ENCODE measurements around the gene RHOJ. TPM values are rescaled to one million over a fixed set of nuclear protein-coding genes. Genes with fewer than 3 reads are reported as not detected.

The RHOJ gene
- total RNA-seq, 1 experiment from 2014 or later = 30.2 TPM

DNA sequence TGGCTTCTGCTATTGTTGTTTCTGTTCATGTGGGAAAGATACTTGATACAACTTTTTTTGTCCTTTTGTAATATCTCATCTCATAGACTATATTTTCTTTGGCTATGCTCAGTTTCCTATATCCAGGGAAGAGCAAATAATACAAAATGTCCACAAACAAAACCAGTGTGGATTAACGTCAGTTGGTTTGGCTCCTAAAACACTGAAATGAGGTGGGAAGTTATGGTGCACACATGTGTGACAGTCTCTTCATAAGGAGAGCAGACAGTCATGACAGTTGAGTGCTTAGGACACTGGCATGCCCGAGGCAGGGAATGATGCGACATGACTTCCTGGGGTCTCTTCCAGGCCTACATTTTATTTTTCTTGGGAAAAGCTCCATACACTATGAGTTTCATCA lies 27.5 kb downstream of the RHOJ start:
- no peaks in the 10 kb centered on the region for H3K9me3 ChIP-seq (ENCODE audit: low read depth, low read length, poor library complexity, severe bottlenecking)
- no peak for DNase-seq (ENCODE audit: low spot score)
- no peaks in the 10 kb centered on the region for H3K36me3 ChIP-seq (ENCODE audit: insufficient read depth, low read length, poor library complexity, severe bottlenecking)
- BruUV-seq (replicated peaks) = no TSS peak
- intact Hi-C loops (cut with micrococcal nuclease; ENCODE audit: unreplicated experiment) = no loop called here
- H3K4me1 ChIP-seq (ENCODE audit: insufficient read depth, low read length, poor library complexity, severe bottlenecking) = peaks cover 5% of the 10 kb centered on the region
- H3K27me3 ChIP-seq (replicated peaks; ENCODE audit: insufficient read depth, low read depth, low read length, poor library complexity) = no peaks in the 10 kb centered on the region
- H3K27ac ChIP-seq (ENCODE audit: low read depth, low read length, poor library complexity, severe bottlenecking) = no peak overlapping the region
- no peak for TF ChIP-seq EZH2 (IDR thresholded peaks at IDR 0.05; ENCODE audit: borderline replicate concordance, low read depth, low read length, poor library complexity, severe bottlenecking)
- TF ChIP-seq, protein P1, sequence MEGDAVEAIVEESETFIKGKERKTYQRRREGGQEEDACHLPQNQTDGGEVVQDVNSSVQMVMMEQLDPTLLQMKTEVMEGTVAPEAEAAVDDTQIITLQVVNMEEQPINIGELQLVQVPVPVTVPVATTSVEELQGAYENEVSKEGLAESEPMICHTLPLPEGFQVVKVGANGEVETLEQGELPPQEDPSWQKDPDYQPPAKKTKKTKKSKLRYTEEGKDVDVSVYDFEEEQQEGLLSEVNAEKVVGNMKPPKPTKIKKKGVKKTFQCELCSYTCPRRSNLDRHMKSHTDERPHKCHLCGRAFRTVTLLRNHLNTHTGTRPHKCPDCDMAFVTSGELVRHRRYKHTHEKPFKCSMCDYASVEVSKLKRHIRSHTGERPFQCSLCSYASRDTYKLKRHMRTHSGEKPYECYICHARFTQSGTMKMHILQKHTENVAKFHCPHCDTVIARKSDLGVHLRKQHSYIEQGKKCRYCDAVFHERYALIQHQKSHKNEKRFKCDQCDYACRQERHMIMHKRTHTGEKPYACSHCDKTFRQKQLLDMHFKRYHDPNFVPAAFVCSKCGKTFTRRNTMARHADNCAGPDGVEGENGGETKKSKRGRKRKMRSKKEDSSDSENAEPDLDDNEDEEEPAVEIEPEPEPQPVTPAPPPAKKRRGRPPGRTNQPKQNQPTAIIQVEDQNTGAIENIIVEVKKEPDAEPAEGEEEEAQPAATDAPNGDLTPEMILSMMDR (conservative IDR thresholded peaks at IDR 0.05; ENCODE audit: low read depth, low read length) = no peak
- no peak overlapping the region for H3K4me3 ChIP-seq (ENCODE audit: low read depth, low read length, poor library complexity, severe bottlenecking)
- ChIA-PET POLR2A (ENCODE audit: low non-redundant PET) (no interaction called here), CTCF (no interaction called here)

DNA sequence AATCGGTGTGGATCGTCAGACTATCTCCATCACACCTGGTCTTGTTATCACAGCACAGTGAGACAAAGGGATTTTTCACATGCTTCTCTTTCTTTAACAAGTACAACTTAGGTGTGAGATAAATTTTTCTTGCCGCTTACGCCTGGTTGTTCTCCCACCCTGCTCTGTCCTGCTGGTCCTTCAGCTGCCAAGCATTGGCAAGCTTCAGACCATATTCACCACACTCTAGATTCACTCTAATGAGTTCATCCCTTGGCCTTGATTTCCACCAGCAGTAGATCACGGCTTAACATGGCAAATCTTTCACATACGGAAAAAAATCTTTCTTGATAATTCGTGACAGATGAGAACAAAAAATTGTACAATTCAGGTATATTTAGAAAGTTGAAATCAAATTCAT lies 33.5 kb downstream of the RHOJ start:
- TF ChIP-seq, protein P1 (conservative IDR thresholded peaks at IDR 0.05; ENCODE audit: low read depth, low read length) = no peak
- no peak for TF ChIP-seq EZH2 (IDR thresholded peaks at IDR 0.05; ENCODE audit: borderline replicate concordance, low read depth, low read length, poor library complexity, severe bottlenecking)
- ChIA-PET CTCF (no interaction called here), POLR2A (ENCODE audit: low non-redundant PET) (no interaction called here)
- no peaks in the 10 kb centered on the region for H3K9me3 ChIP-seq (ENCODE audit: low read depth, low read length, poor library complexity, severe bottlenecking)
- no peak overlapping the region for H3K27ac ChIP-seq (ENCODE audit: low read depth, low read length, poor library complexity, severe bottlenecking)
- H3K36me3 ChIP-seq (ENCODE audit: insufficient read depth, low read length, poor library complexity, severe bottlenecking) = no peaks in the 10 kb centered on the region
- no TSS peak for BruUV-seq (replicated peaks)
- H3K4me3 ChIP-seq (ENCODE audit: low read depth, low read length, poor library complexity, severe bottlenecking) = no peak overlapping the region
- intact Hi-C loops (cut with micrococcal nuclease; ENCODE audit: unreplicated experiment) = no loop called here
- peaks cover 5% of the 10 kb centered on the region for H3K4me1 ChIP-seq (ENCODE audit: insufficient read depth, low read length, poor library complexity, severe bottlenecking)
- DNase-seq (ENCODE audit: low spot score) = no peak
- H3K27me3 ChIP-seq (replicated peaks; ENCODE audit: insufficient read depth, low read depth, low read length, poor library complexity) = no peaks in the 10 kb centered on the region

DNA sequence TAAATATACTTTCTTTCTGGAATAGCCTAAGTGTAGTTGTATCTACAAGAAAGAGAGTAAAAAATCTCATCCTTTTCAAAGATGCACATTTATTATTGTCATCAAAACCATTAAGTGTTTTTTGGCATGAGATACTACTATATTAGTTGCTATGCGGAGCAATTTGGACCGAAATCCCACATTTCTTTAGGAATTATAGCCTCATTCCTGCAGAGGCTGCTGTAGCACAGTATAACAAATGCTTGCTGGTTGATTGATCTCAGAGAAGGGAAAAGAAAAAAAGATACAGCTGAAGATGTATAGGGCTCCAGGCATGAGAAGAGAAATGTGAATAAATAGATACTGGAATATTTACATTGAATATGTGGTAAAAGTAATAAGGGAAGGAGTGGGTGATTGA lies 36.0 kb downstream of the RHOJ start:
- Histone ChIP-seq H3K36me3 (ENCODE audit: insufficient read depth, low read length, poor library complexity, severe bottlenecking) (no peaks in the 10 kb centered on the region), H3K4me3 (ENCODE audit: low read depth, low read length, poor library complexity, severe bottlenecking) (no peak overlapping the region), H3K27ac (ENCODE audit: low read depth, low read length, poor library complexity, severe bottlenecking) (no peak overlapping the region), H3K27me3 (replicated peaks; ENCODE audit: insufficient read depth, low read depth, low read length, poor library complexity) (no peaks in the 10 kb centered on the region), H3K9me3 (ENCODE audit: low read depth, low read length, poor library complexity, severe bottlenecking) (no peaks in the 10 kb centered on the region), H3K4me1 (ENCODE audit: insufficient read depth, low read length, poor library complexity, severe bottlenecking) (no peaks in the 10 kb centered on the region)
- ChIA-PET CTCF (no interaction called here), POLR2A (ENCODE audit: low non-redundant PET) (no interaction called here)
- BruUV-seq (replicated peaks) = no TSS peak
- DNase-seq (ENCODE audit: low spot score) = no peak
- intact Hi-C loops (cut with micrococcal nuclease; ENCODE audit: unreplicated experiment) = no loop called here
- no peak for TF ChIP-seq EZH2 (IDR thresholded peaks at IDR 0.05; ENCODE audit: borderline replicate concordance, low read depth, low read length, poor library complexity, severe bottlenecking)
- TF ChIP-seq, protein P1 (conservative IDR thresholded peaks at IDR 0.05; ENCODE audit: low read depth, low read length) = no peak
